Hepatocyte (in vitro differentiated cells): ENCODE measurements around the gene FAM151B.

Source experiments
- CTCF ChIP-seq: fragments of 200-600 bp; sonication (generic); IDR thresholded peaks from 2 replicates; pipeline ENCODE4 v1.5.1; 2016; ENCODE audit warnings: antibody characterized with exemption, mild to moderate bottlenecking; ENCODE audit not compliant: poor library complexity
- EZH2 ChIP-seq: fragments of 200-600 bp; sonication (generic); IDR thresholded peaks from 2 replicates; pipeline ENCODE4 v1.6.1; 2016; ENCODE audit warnings: antibody characterized with exemption, mild to moderate bottlenecking, borderline replicate concordance

- TF ChIP-seq CTCF (no peak), EZH2 (no peak)
Measured at GRCh38 chr5:80540691-80541090, 52.8 kb downstream of the FAM151B start.
